Effector CD4-positive, alpha-beta T cell (primary cell): ENCODE measurements around the gene ZNF629.
A peak's percentile ranks its signal among the peaks of the same experiment; 100 is the strongest.

Source experiments
- DNase-seq: peaks from one replicate; pipeline ENCODE4 v3.0.0-alpha.2; 2020

Gene ZNF629

DNA sequence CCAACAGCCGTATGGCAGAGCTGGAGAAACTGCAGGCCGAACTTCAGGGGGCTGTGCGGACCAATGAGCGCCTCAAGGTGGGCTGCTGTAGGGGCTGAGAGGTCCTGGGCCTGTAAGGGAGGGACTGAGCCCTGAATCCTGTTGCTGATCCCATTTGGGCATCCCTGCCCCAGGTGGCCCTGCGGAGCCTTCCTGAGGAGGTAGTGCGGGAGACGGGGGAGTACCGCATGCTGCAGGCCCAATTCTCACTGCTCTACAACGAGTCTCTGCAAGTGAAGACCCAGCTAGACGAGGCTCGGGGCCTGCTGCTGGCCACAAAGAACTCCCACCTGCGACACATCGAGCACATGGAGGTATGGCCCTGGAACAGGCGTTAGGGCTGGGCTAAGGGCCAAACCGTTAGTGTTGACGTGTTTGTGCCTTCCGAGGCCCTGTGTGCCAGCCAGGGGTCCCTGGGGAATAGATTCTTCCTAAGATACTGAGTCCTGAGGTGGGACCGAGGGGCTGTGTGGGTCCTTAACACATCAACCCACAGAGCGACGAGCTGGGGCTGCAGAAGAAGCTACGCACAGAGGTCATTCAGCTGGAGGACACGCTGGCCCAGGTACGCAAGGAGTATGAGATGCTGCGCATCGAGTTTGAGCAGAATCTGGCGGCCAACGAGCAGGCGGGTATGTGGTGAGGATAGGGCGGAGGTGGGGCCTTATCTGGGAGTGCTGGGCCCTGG, 20.6 kb downstream of the ZNF629 start:
- DNase-seq, result no peak

DNA sequence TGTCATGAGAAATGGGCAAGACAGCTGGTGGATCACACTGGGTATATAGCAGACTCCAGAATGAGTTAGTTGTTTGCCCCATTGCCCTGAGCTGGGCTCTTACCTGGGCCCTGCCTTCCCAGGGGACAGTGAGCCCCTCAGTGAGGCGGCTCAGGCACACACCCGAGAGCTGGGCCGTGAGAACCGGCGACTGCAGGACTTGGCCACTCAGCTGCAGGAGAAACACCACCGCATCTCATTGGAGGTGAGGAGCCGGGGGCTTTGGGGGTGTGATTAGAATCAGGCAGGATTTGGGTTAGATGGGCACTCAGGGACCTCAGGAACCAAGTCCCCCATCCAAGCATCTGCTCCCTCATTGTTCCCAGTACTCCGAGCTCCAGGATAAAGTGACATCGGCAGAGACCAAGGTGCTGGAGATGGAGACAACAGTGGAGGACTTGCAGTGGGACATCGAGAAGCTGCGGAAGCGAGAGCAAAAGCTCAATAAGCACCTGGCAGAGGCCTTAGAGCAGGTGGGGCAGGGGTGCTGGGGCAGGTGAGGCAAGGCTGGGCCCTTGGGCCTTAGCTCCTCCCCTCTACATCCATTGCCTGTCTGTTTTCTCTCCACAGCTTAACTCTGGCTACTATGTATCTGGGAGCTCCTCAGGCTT, 22.1 kb downstream of the ZNF629 start:
- DNase-seq, result no peak

DNA sequence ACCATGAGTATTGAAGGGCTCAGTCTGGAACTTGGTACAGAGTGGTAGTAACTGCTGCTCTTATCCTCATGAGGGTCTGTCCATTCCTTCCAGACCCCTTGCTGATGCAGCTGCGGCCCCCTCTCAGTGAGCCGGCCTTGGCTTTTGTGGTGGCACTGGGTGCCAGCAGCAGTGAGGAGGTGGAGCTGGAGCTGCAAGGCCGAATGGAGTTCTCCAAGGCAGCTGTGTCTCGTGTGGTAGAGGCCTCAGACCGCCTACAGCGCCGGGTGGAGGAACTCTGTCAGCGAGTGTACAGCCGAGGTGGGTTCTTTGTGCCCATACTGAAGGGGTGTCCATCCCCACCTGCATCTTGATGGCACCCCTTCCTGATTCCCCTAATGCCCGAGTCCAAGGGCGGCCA, 22.9 kb downstream of the ZNF629 start:
- no peak for DNase-seq

DNA sequence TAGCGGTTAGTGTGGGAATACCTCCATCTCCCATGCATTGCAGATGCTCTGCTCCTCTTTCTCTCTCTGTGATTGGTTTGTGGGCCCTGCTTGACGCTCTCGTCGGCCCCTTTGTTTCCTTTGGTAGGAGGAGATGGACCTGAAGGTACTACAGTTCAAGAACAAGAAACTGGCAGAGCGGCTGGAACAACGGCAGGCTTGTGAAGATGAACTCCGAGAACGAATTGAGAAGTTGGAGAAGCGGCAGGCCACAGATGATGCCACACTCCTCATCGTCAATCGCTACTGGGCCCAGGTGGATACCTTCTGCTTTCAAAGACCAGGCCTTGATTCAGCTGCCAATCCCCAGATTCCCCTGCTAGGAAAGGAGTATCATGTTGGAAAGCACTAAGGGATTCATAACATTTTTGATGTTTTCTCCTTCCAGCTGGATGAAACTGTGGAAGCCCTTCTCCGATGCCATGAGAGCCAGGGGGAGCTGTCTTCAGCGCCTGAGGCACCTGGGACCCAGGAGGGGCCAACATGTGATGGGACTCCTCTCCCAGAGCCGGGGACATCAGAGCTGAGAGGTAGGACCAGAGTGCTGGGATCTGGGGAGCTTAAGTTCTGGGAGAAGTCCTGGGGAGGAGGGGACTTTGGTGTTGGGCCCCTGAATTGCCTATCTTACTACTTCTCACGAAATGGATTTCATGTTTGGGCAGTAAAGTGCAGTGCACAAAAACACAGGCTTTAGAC, 23.8 kb downstream of the ZNF629 start:
- DNase-seq, result no peak

DNA sequence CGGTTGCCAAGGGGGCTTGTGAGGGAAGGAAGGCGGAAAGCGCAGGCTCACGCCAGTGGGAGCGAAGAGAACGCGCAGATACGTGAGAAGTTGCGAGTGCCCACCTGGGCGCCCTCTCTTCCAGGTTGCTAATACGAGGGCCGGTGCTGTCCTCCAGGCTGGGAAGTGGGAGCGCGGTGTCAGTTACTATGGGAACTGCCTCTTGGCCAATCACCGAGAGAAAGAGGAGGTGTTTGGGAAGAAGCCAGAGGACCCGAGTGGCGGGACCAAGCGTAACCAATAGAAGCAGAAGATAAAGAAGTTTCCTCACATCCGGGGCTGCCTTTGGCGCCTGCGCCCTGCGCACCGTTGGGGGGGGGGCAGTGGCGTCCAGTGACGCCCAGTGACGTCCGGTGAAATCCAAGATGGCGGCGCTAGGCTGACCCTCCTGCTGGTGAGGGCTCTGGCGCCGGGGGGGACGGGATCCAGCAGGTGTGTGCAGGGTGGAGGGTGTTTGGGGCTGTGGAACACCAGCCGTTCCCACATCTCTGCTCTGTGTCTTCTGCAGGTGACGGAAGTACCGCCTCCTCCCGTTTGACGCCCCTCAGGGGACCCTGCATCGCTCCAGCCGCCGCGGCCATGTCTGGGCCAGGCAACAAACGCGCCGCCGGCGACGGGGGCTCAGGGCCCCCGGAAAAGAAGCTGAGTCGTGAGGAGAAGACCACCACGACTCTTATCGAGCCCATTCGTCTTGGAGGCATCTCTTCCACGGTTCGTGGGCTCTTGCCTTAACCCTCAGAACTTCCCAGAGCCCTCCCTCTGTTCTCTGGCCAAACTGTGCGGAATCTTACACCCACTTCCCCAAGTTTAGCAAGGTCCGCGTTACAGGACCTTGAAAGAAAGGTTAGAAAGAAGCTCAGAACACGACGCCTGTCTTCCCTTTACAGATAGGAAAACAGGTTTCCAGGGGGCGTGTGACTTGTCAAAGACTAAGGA, 24.8 kb downstream of the ZNF629 start, which contains the start of the genes CFAP119 and RNF40:
CFAP119 (minus strand) TSS at position 135 of the 975 bp plus-strand sequence. CDS start 314 bp downstream, outside the sequence.
RNF40 (plus strand) TSS at position 395 of the 975 bp plus-strand sequence; CDS start at position 619, 224 bp downstream.
- DNase-seq, result peak; percentile 91

DNA sequence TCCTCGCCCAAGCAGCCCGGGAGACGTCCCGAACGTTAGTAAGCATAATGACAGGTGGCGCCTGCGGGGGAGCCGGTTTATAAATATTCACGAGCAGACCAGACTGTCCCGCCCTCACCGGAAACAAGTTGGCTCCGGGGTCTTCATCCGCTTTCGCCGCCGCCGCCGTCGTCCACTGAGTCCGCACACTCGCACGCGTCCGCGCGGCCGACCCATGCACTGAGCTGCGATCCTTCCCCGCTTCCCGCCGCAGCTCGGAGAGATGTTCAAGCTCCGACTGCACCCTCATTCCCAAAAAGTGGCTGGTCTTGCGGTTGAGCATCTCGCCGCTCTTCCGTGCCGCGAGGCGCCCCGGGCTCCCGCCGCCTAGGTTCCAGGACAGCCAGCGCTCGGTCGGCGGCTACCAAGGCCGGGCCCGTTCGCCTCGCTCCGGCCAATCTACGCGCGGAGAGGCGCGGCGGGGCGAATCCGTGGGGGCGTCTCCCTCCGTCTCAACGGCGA, 25.5 kb downstream of the ZNF629 start:
- peak; percentile 34 for DNase-seq

DNA sequence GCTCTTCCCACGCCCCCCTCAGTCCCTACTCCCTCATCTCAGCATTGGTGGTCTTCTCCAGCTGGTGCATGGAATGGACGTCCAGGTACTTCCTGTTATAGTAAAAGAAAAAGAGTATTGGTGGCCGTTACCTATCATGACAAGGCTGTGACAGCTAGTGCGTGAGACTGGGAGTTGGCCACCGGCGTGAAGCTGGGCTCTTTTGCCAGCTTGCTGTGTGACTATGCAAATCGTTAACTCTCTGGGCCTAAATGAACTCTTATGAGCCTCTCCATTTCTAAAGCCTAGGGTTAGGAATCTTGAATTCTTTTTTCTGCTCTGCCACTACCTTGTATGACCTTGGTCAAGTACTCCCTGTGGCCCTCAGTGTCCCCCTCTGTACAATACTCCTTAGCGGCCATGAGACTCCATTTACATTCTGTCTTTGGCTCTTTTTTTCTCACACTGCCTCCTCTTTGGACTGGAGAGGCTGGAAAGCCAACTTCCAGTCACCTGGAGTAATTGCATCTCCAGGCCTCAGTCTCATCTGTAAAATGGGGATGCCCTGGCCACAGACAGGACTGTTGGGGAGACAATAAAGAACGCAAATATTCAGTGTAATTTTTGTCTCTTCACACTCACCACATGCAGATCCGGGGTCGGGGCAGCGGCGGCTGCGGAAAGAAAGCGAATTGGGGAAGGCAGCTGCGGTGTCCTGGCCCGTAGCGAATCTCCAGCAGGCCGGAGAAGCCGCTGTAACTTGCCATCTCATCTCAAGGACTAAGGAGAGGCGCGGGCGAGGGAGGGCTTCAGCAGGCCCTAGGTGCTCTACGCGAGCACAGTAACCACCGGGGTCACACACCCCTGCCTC, 26.2 kb downstream of the ZNF629 start:
- no peak for DNase-seq

DNA sequence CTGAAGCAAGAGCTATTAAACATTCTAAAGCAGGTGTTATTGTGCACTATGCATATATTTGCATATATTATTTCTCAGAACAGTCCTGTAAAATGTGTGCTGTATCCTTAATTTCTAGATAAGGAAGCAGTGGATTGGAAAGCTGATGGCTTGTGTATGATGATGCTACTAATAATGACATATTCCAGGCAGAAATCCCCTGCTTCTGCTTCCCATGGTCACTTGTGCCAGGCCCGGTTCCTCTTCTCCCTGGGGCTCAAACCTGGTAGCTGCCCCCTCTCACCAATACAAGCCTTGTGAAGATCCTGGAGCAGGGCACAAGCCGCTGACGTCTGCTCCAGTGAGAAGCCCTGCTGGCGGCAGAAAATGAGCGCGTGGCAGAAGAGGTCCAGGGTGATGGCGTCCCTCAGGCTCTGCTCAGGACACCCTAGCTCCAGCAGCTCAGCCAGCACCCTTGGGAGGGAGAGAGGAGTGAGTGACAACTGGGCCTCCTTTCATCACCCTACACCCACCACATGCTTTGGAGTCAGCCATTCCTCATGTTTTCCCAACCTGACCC, 26.9 kb downstream of the ZNF629 start:
- no peak for DNase-seq

DNA sequence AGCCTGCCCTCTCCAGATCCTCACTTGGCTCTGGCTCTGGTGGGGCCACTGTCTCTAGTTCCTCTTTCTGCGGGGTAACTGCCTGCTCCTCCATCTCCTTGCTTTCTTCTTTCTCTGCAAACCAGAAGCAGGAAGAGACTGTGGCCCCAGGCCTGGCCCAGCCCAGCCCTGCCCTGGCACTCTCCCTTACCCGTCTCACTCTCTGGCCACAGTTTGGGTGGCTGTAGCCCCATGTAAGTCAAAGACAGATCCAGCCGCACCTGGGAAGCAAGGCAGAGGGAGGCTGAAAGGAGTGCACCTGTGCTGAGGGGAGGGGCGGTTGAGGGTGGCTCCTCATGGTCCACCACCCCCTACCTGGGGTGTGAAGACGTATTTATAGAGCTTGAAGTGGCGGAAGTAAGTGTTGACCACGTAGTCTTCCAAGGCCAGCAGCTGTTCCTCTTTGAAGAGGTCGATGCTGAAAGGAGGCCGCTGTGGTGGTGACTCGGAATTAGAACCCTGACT, 28.0 kb downstream of the ZNF629 start:
- no peak for DNase-seq

DNA sequence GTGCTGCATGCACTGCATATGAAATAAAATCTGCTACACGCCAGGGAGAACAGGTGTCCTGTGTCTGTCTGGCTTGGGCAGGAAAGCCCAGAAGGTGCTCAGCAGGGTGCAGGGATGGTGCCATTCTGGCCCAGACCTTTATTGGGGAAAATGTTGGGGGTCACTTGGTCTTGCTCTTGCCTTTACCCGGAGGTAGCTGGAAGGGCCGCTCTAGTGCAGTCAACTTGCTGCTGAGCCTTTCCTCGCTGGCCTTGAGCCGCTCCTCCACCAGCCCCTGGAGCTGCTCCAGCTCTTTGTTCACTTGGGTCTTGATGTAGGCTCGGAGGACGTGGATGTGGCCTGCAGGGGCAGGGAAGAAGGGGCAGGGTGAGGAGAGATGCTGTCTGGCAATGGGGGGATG, 29.7 kb downstream of the ZNF629 start:
- no peak for DNase-seq

DNA sequence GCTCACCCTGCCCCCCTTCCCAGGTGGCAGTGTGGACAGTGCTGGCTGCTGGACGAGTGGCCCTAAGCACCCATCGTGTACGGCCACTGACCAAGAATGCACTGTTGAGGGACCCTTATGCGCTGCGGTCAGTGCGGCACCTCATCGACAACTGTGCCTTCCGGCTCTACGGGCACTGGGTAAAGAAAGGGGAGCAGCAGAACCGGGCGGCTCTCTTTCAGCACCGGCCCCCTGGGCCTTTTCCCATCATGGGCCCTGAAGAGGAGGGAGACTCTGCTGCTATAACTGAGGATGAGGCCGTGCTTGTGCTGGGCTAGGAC, 30.3 kb downstream of the ZNF629 start:
- no peak for DNase-seq

DNA sequence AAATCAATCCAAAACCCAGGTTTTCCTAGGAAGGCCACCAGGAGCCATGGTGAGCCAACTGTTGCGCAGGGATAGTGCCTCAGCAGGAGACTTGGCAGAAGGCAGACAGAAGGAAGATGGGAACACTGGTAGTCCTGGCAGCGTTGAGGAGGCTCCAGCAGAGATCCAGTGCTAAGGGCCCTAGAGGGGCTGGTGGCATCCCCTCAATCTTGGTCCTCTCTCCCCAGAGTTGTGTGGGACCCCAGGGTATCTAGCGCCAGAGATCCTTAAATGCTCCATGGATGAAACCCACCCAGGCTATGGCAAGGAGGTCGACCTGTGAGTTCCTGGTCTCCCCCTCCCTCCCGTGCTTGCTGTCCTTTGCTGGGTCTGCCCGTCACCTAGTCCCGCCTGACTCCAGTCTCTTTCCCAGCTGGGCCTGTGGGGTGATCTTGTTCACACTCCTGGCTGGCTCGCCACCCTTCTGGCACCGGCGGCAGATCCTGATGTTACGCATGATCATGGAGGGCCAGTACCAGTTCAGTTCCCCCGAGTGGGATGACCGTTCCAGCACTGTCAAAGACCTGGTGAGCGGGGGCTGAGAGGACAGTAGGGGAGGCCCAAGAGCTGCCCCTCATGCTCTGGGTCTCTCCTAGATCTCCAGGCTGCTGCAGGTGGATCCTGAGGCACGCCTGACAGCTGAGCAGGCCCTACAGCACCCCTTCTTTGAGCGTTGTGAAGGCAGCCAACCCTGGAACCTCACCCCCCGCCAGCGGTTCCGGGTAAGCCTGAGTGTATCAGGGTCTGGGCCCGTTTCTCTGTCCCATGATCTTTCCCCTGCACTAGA, 30.8 kb downstream of the ZNF629 start:
- no peak for DNase-seq

DNA sequence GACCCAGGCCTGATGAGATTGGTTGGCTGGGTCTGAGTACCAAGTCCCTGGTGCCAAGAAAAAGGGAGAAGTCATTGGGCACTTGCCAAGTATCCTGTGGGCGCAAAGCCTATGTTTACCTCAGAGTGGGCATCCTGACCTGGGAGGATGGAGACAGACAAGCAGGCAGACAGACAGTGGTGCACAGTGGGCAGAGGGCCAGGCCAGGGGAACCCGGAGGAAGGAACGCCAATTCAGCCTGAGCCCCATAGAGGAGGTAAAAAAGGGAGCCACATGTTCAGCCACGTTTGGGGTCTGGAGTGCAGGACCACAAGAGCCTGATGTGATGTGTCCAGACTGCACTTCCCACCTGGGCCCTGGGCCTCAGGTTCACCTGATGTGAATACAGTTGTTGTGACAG, 33.4 kb downstream of the ZNF629 start:
- DNase-seq, result no peak

DNA sequence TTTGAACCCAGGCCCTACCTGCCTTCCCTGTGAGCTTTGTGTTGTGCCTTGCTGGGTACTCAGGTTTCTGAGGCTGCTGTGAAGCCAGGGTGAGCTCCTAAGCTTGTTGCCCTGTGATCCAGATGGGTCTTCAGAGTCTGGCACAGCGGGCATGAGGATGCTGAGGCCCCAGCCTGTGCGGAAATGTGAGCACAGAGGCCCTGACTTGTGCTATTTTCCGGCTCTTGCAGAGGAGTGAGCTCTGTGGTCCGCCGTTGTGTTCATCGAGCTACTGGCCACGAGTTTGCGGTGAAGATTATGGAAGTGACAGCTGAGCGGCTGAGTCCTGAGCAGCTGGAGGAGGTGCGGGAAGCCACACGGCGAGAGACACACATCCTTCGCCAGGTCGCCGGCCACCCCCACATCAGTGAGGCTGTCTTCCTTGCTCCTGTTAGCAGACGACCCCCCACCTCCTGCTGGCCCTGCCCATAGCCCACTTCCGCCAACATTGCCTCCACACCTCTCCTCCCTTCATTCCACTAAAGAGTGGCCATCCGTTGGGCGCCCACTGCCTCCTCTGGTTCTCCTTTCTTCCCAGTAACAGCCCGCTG, 36.0 kb downstream of the ZNF629 start:
- no peak for DNase-seq

DNA sequence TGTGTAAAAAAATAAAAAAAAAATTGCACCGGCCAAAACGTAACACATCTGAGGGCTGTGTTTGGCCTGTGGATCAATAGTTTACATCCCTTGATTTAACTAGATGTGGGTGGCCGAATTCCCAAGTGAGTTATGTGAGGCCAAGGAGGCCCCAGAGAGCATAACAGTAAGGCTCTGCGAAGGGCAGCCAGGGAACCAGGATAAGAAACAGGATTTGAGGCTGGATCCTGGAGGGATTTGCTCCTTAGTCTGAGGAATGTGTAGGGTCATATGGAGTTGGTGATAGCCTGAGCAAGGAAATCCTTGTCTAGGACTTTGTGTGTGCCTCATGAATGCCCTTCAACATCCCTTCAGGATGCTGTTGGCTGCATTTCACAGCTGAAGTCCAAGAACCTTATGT, 36.8 kb downstream of the ZNF629 start:
- DNase-seq, result no peak

DNA sequence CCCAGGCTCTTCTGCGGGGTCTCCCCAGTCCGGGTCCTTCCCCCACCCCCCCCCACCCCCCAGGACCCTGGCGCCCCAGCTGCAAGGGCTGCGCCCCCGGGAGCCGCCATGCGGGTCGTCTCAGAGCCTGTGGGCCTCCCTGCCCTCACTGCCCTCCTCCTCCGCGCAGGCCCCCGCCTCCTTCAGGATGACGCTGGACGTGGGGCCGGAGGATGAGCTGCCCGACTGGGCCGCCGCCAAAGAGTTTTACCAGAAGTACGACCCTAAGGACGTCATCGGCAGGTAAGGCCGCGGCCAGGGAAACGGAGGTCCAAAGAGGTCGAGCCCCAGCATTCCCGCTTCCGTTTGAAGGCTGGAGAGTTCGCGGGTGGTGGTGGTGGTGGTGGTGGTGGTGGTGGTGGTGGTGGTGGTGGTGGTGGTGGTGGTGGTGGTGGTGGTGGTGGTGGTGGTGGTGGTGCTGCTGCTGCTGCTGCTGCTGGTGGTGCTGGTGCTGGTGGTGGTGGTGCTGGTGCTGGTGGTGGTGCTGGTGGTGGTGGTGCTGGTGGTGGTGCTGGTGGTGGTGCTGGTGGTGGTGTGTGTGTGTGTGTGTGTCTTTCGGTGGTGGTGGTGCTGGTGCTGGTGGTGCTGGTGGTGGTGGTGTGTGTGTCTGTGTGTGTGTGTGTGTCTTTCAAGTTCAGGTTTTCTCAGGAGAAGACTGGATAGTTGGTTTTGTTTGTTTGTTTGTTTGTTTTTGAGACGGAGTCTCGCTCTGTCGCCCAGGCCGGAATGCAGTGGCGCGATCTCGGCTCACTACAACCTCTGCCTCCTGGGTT, 38.2 kb downstream of the ZNF629 start:
- DNase-seq, result no peak

DNA sequence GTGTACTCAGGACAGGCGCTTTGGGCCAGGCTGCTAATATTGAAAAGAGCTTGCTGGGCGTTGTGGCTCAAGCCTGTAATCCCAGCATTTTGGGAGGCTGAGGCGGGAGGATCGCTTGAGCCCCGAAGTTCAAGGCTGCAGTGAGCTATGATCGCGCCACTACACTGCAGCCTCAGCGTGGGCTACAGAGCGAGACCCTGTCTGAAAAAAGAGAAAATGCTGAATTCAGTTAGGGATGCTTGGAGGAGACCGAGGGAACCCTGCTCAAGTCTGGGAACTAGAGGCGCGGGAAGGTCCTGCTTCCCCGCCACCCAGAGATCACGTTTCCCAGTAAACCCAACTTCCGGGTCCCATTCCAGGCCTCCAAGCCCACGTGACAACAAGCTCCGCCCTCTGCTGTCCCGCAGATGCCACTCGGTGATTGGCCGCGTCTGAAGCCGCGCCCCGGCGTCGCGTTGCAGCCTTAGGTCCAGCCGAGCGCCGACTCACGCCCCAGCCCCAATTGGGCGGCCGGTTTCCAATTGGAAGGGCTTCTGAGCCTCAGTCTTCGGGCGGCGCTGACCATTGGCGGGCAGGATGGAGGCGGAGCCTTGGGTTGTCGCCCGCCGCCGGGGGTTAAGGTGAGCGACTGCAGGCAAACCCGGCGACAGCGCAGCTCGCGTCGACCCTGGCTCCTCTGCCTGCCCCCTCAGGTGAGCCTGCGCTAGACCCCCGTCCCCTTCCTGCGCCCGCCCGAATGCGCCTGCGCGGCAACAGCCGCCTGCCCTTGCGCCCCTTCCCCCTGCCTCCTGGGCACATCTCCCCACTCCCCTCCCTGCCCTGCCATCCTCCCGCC, 39.0 kb downstream of the ZNF629 start, which contains the start of gene PHKG2:
PHKG2 (plus strand) TSS at position 627 of the 835 bp plus-strand sequence. CDS start 396 bp downstream, outside the sequence.
- peak; percentile 95 for DNase-seq

DNA sequence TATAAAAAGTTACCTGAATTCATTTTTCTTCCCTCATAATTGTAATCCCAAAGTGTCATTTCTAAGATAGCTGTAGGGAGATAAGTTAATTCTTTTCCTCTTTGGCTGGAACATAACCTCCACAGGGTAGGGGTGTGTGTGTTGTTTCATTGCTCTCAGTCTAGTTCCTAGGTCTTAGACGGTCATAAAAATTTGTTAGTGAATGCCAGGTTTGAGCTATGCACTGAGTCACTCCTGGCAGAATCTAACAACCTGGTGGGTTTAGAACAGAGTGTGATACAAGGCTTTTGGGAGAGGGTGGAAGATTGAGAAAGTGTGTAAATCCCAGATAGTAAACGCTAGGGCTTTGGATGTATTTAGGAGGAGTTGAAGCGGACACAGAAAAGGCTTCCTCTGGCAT, 39.7 kb downstream of the ZNF629 start:
- DNase-seq, result no peak
